A549 (cell line): Measurements from ENCODE around the gene GPR62. TPM values are rescaled to one million over a fixed set of nuclear protein-coding genes. Genes with fewer than 3 reads are reported as not detected.

Source experiments
- ATAC-seq, 2 experiments: fragments of 200-7000 bp in 1 of 2; fragments of >200 bp in 1 of 2; cut with Nextera tagmentation in 1 of 2; cut with Tn5 transposase in 1 of 2; 3 replicates each; pipeline versions ENCODE4 v1.8.0 to v1.9.1; 2018 to 2020; ENCODE audit warnings: mild to moderate bottlenecking in 1 of 2, moderate library complexity in 1 of 2
- CTCF ChIA-PET: fragments of 300-600 bp; sonication (Branson Sonifier 250); formaldehyde crosslinking; extraction: SDS; loops from one replicate; lab custom pipeline; 2021; ENCODE audit warnings: antibody characterized with exemption, inconsistent platforms; lab: Yijun Ruan, JAX
- POLR2A ChIA-PET: fragments of 350-600 bp; formaldehyde crosslinking; extraction: SDS; loops from one replicate; lab custom pipeline; 2021; ENCODE audit warnings: antibody characterized with exemption, inconsistent platforms; lab: Yijun Ruan, JAX
- DNase-seq, 2 experiments: peaks; one replicate each; pipeline versions ENCODE4 v3.0.0 to v3.0.0-alpha.2; 2011 to 2016; ENCODE audit warnings: low read depth in 1 of 2, low spot score in 1 of 2
- FAIRE-seq: peaks from 2 replicates; lab custom pipeline; 2011; peaks lifted over from hg19 to GRCh38; lab: Jason Lieb, UNC
- H3K27ac ChIP-seq, 2 experiments: fragments of >200 bp; sonication (Bioruptor Twin); formaldehyde crosslinking; 3 replicates each; pipeline ENCODE4 v1.5.1; 2016 to 2017
- H3K4me1 ChIP-seq: fragments of >200 bp; sonication (Bioruptor Twin); formaldehyde crosslinking; 3 replicates; pipeline ENCODE4 v1.6.1; 2016
- H3K4me2 ChIP-seq: fragments of >200 bp; sonication (Bioruptor Twin); formaldehyde crosslinking; 3 replicates; pipeline ENCODE4 v1.6.1; 2016
- H3K4me3 ChIP-seq: fragments of >200 bp; sonication (Bioruptor Twin); formaldehyde crosslinking; 3 replicates; pipeline ENCODE4 v1.5.1; 2016
- H3K9me3 ChIP-seq: fragments of >200 bp; sonication (Bioruptor Twin); formaldehyde crosslinking; 3 replicates; pipeline ENCODE4 v1.6.1; 2016
- BHLHE40 ChIP-seq: IDR thresholded peaks from 2 replicates; pipeline ENCODE4 v1.6.1; 2012; ENCODE audit warnings: low read depth, low read length, inconsistent platforms
- CBX8 ChIP-seq: fragments of 200-600 bp; sonication (generic); IDR thresholded peaks from 2 replicates; pipeline ENCODE4 v1.6.1; 2016
- CEBPB ChIP-seq, 2 experiments: fragments of >200 bp in 1 of 2; sonication (Bioruptor Twin) in 1 of 2; formaldehyde crosslinking in 1 of 2; IDR thresholded peaks; 2 replicates each; pipeline ENCODE4 v1.6.1; 2012 to 2016
- CHD4 ChIP-seq: fragments of 200-600 bp; sonication (generic); IDR thresholded peaks from 2 replicates; pipeline ENCODE4 v1.6.1; 2016; ENCODE audit warnings: antibody characterized with exemption, mild to moderate bottlenecking, borderline replicate concordance
- EHF ChIP-seq: fragments of 250-450 bp; sonication (Bioruptor Pico); IDR thresholded peaks from 2 replicates; pipeline ENCODE4 v1.5.0; 2020; ENCODE audit warnings: mild to moderate bottlenecking
- EHMT2 ChIP-seq: fragments of 200-600 bp; sonication (generic); IDR thresholded peaks from 2 replicates; pipeline ENCODE4 v1.6.1; 2016; ENCODE audit warnings: antibody characterized with exemption, low read depth, mild to moderate bottlenecking, moderate library complexity
- EP300 ChIP-seq, 2 experiments: fragments of >200 bp; sonication (Bioruptor Twin); formaldehyde crosslinking; IDR thresholded peaks; 2 replicates in 1 of 2; 3 replicates in 1 of 2; pipeline ENCODE4 v1.6.1; 2016 to 2017
- FOSL2 ChIP-seq, 2 experiments: fragments of 450-650 bp in 1 of 2; fragments of >200 bp in 1 of 2; sonication (Bioruptor Twin) in 1 of 2; formaldehyde crosslinking; IDR thresholded peaks; 2 replicates each; pipeline versions ENCODE4 v1.5.0 to v1.6.1; 2016 to 2020; ENCODE audit warnings: mild to moderate bottlenecking in 1 of 2, moderate library complexity in 1 of 2
- FOXS1 ChIP-seq: fragments of 250-450 bp; sonication (Bioruptor Pico); IDR thresholded peaks from 2 replicates; pipeline ENCODE4 v1.5.0; 2020; ENCODE audit warnings: mild to moderate bottlenecking, moderate library complexity
- GATA3 ChIP-seq: IDR thresholded peaks from 2 replicates; pipeline ENCODE4 v1.6.1; 2012; ENCODE audit warnings: borderline replicate concordance
- HDAC2 ChIP-seq: fragments of 200-600 bp; sonication (generic); IDR thresholded peaks from 2 replicates; pipeline ENCODE4 v1.6.1; 2016
- HOXB5 ChIP-seq: fragments of 250-450 bp; sonication (Bioruptor Pico); IDR thresholded peaks from 2 replicates; pipeline ENCODE4 v1.5.0; 2020; ENCODE audit warnings: mild to moderate bottlenecking, moderate library complexity
- JUN ChIP-seq, 2 experiments: fragments of >200 bp; sonication (Bioruptor Twin); formaldehyde crosslinking; IDR thresholded peaks; 2 replicates in 1 of 2; 3 replicates in 1 of 2; pipeline ENCODE4 v1.6.1; 2016 to 2017
- JUNB ChIP-seq: fragments of >200 bp; sonication (Bioruptor Twin); formaldehyde crosslinking; IDR thresholded peaks from 2 replicates; pipeline ENCODE4 v1.6.1; 2016
- MAZ ChIP-seq: fragments of 150-350 bp; IDR thresholded peaks from 2 replicates; pipeline ENCODE4 v1.6.1; 2014; ENCODE audit warnings: antibody characterized with exemption, low read depth, low read length, borderline replicate concordance
- MYC ChIP-seq: IDR thresholded peaks from 2 replicates; pipeline ENCODE4 v1.6.1; 2012; ENCODE audit warnings: mild to moderate bottlenecking, inconsistent platforms, low read length, improper control_type of control experiment, borderline replicate concordance
- NR3C1 ChIP-seq: fragments of >200 bp; sonication (Bioruptor Twin); formaldehyde crosslinking; IDR thresholded peaks from 3 replicates; pipeline ENCODE4 v1.6.1; 2017
- POLR2A ChIP-seq: IDR thresholded peaks from 2 replicates; pipeline ENCODE4 v1.6.1; 2012; ENCODE audit warnings: mild to moderate bottlenecking, low read length
- RAD21 ChIP-seq, 2 experiments: fragments of >200 bp in 1 of 2; sonication (Bioruptor Twin) in 1 of 2; formaldehyde crosslinking in 1 of 2; IDR thresholded peaks in 1 of 2; conservative IDR thresholded peaks in 1 of 2; 2 replicates in 1 of 2; 3 replicates in 1 of 2; pipeline ENCODE4 v1.6.1; 2012 to 2018; ENCODE audit warnings: inconsistent platforms in 1 of 2
- RCOR1 ChIP-seq: fragments of 150-350 bp; IDR thresholded peaks from 2 replicates; pipeline ENCODE4 v1.6.1; 2014; ENCODE audit warnings: antibody characterized with exemption, low read length, low read depth
- REST ChIP-seq: fragments of 200-600 bp; sonication (generic); IDR thresholded peaks from 2 replicates; pipeline ENCODE4 v1.6.1; 2016; ENCODE audit warnings: antibody characterized with exemption, mild to moderate bottlenecking, moderate library complexity
- RFX5 ChIP-seq: fragments of 450-650 bp; IDR thresholded peaks from 2 replicates; pipeline ENCODE4 v1.7.1; 2014; ENCODE audit warnings: antibody characterized with exemption, mild to moderate bottlenecking, moderate library complexity
- TP53 ChIP-seq: fragments of 250-450 bp; sonication (Bioruptor Pico); IDR thresholded peaks from 2 replicates; pipeline ENCODE4 v1.5.0; 2021; ENCODE audit warnings: mild to moderate bottlenecking, moderate library complexity
- USF2 ChIP-seq: fragments of 450-650 bp; IDR thresholded peaks from 2 replicates; pipeline ENCODE4 v1.6.1; 2014; ENCODE audit warnings: antibody characterized with exemption
- ZNF302 ChIP-seq: fragments of 250-450 bp; sonication (Bioruptor Pico); IDR thresholded peaks from 2 replicates; pipeline ENCODE4 v1.9.0; 2021; ENCODE audit warnings: inconsistent platforms, mild to moderate bottlenecking, moderate library complexity
- WGBS: methylation state at CpG from one replicate; pipeline ENCODE4 v1.1.6; 2017; ENCODE audit errors: missing lambda C conversion rate; 5-methylcytosine and 5-hydroxymethylcytosine counted together
- polyA plus RNA-seq, 4 experiments: library from polyadenylated mRNA; depleted of rRNA in 3 of 4; stranded (reverse); fragments of >200 nt; fragmentation: RNase III in 1 of 4; extraction: RNeasy Plus Mini Kit Qiagen cat#74134 plus additional on column Dnase treatment in 1 of 4; gene quantifications; 2 replicates in 3 of 4; 3 replicates in 1 of 4; pipeline ENCODE4 v1.2.3, GENCODE V29; 2011 to 2017
- TF ChIP-seq, protein P1 (sequence below): fragments of >200 bp; sonication (Bioruptor Twin); formaldehyde crosslinking; IDR thresholded peaks from 3 replicates; pipeline ENCODE4 v1.5.1; 2016
- TF ChIP-seq, protein P2 (sequence below): fragments of 250-450 bp; sonication (Bioruptor Pico); IDR thresholded peaks from 2 replicates; pipeline ENCODE4 v1.5.0; 2020; ENCODE audit warnings: low read depth, mild to moderate bottlenecking, moderate library complexity
- TF ChIP-seq, protein P3 (sequence below): fragments of 250-450 bp; sonication (Bioruptor Pico); IDR thresholded peaks from 2 replicates; pipeline ENCODE4 v1.5.0; 2021; ENCODE audit warnings: mild to moderate bottlenecking, moderate library complexity, borderline replicate concordance

GPR62 gene
- polyA plus RNA-seq, 2 of the 4 experiments (the other 2 are of a cell fraction), result 0.05 TPM; not detected in 1

GRCh38 chr3:51998774-51999173 lies 43.6 kb downstream of the GPR62 start:
- no peak for ATAC-seq
- no peaks in the 10 kb centered on the region for H3K9me3 ChIP-seq
- TF ChIP-seq CBX8 (no peak), POLR2A (no peak), REST (no peak), JUN (IDR thresholded peaks at IDR 0.05) (no peak), FOSL2 (IDR thresholded peaks at IDR 0.05) (no peak), FOSL2 (CRISPR knock-in tag; IDR thresholded peaks at IDR 0.05) (no peak), BHLHE40 (no peak), HOXB5 (CRISPR knock-in tag) (no peak), GATA3 (no peak), EHMT2 (no peak), NR3C1 (no peak), RCOR1 (no peak), MAZ (no peak)
- TF ChIP-seq, protein P1, sequence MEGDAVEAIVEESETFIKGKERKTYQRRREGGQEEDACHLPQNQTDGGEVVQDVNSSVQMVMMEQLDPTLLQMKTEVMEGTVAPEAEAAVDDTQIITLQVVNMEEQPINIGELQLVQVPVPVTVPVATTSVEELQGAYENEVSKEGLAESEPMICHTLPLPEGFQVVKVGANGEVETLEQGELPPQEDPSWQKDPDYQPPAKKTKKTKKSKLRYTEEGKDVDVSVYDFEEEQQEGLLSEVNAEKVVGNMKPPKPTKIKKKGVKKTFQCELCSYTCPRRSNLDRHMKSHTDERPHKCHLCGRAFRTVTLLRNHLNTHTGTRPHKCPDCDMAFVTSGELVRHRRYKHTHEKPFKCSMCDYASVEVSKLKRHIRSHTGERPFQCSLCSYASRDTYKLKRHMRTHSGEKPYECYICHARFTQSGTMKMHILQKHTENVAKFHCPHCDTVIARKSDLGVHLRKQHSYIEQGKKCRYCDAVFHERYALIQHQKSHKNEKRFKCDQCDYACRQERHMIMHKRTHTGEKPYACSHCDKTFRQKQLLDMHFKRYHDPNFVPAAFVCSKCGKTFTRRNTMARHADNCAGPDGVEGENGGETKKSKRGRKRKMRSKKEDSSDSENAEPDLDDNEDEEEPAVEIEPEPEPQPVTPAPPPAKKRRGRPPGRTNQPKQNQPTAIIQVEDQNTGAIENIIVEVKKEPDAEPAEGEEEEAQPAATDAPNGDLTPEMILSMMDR, result no peak
- TF ChIP-seq, protein P2, sequence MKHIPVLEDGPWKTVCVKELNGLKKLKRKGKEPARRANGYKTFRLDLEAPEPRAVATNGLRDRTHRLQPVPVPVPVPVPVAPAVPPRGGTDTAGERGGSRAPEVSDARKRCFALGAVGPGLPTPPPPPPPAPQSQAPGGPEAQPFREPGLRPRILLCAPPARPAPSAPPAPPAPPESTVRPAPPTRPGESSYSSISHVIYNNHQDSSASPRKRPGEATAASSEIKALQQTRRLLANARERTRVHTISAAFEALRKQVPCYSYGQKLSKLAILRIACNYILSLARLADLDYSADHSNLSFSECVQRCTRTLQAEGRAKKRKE (CRISPR knock-in tag), result no peak
- WGBS, result 77% methylated on average over 7 of the region's 7 CpGs
- ChIA-PET CTCF (interaction anchor here (0.6 to 2.2 kb wide), 6 partner anchors 47 to 146 kb away, joined by 3 to 9 read pairs (median 6); partner anchors contain the start of gene DUSP7), POLR2A (no interaction called here)
- DNase-seq, result no peak
- peaks cover 19% of the 10 kb centered on the region; the same call in 2 of the 3 replicates for H3K4me1 ChIP-seq
- no peak for FAIRE-seq
- H3K4me3 ChIP-seq, result no peak overlapping the region
- H3K27ac ChIP-seq, result no peak overlapping the region
- H3K4me2 ChIP-seq, result no peak overlapping the region

- FAIRE-seq (no peak), DNase-seq (no peak), ATAC-seq (no peak)
- Histone ChIP-seq H3K4me3 (no peak overlapping the region), H3K4me2 (no peak overlapping the region), H3K9me3 (no peaks in the 10 kb centered on the region), H3K4me1 (peaks cover 9% of the 10 kb centered on the region; the same call in 1 of the 3 replicates), H3K27ac (no peak overlapping the region)
- POLR2A ChIA-PET, result no interaction called here
- CTCF ChIA-PET, result interaction anchor here (2.4 to 7.3 kb wide), 7 partner anchors 17 to 145 kb away, joined by 7 to 218 read pairs (median 36); partner anchors contain the start of genes DUSP7, PARP3 and RRP9
- TF ChIP-seq, protein P2 (CRISPR knock-in tag), result no peak
- TF ChIP-seq CHD4 (no peak), GATA3 (no peak), USF2 (no peak), EP300 (IDR thresholded peaks at IDR 0.05) (no peak), EHMT2 (no peak), RAD21 (conservative IDR thresholded peaks at IDR 0.05 in 1 of 2, IDR thresholded peaks at IDR 0.05 in 1 of 2) (no peak), JUNB (no peak), MYC (no peak), FOXS1 (no peak), EHF (CRISPR knock-in tag) (no peak), ZNF302 (no peak), MAZ (no peak), RFX5 (no peak), TP53 (no peak), POLR2A (no peak), HDAC2 (no peak), CEBPB (IDR thresholded peaks at IDR 0.05) (no peak)
- TF ChIP-seq, protein P3, sequence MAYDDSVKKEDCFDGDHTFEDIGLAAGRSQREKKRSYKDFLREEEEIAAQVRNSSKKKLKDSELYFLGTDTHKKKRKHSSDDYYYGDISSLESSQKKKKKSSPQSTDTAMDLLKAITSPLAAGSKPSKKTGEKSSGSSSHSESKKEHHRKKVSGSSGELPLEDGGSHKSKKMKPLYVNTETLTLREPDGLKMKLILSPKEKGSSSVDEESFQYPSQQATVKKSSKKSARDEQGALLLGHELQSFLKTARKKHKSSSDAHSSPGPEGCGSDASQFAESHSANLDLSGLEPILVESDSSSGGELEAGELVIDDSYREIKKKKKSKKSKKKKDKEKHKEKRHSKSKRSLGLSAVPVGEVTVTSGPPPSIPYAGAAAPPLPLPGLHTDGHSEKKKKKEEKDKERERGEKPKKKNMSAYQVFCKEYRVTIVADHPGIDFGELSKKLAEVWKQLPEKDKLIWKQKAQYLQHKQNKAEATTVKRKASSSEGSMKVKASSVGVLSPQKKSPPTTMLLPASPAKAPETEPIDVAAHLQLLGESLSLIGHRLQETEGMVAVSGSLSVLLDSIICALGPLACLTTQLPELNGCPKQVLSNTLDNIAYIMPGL, result no peak
- 79% methylated on average over 2 of the region's 2 CpGs for WGBS
Observed at GRCh38 chr3:51999846-52000245, 44.7 kb downstream of the GPR62 start.
